WTC11 (cell line): ENCODE measurements around the gene RYR3. TPM values are rescaled to one million over a fixed set of nuclear protein-coding genes. Genes with fewer than 3 reads are reported as not detected.

Experiments
- ATAC-seq: fragments of 200-7000 bp; cut with Tn5 transposase; 2 replicates; pipeline ENCODE4 v1.10.0; 2021; ENCODE audit warnings: mild to moderate bottlenecking, moderate library complexity
- CTCF ChIA-PET: fragments of 300-600 bp; sonication (Branson Sonifier 250); formaldehyde crosslinking; loops from one replicate; lab custom pipeline; 2021; ENCODE audit warnings: antibody characterized with exemption; lab: Charles Lee
- POLR2A ChIA-PET: fragments of 350-600 bp; sonication (Branson Sonifier 250); formaldehyde crosslinking; loops from one replicate; lab custom pipeline; 2021; ENCODE audit warnings: antibody characterized with exemption; lab: Charles Lee
- DNase-seq: peaks from one replicate; pipeline ENCODE4 v3.0.0; 2021; ENCODE audit warnings: low spot score
- H3K27ac Mint-ChIP-seq: 2 replicates; pipeline ENCODE4 v1.8.0; 2021; ENCODE audit warnings: mixed read lengths
- H3K27me3 Mint-ChIP-seq: 2 replicates; pipeline ENCODE4 v1.8.0; 2021; ENCODE audit warnings: low read depth, mild to moderate bottlenecking, moderate library complexity, mixed read lengths
- H3K36me3 Mint-ChIP-seq: 2 replicates; pipeline ENCODE4 v1.8.0; 2021; ENCODE audit warnings: mixed read lengths
- H3K4me1 Mint-ChIP-seq: 2 replicates; pipeline ENCODE4 v1.8.0; 2022; ENCODE audit warnings: mixed read lengths
- H3K4me3 Mint-ChIP-seq: 2 replicates; pipeline ENCODE4 v1.8.0; 2021; ENCODE audit warnings: mild to moderate bottlenecking, moderate library complexity, mixed read lengths
- H3K9me3 Mint-ChIP-seq: 2 replicates; pipeline ENCODE4 v1.8.0; 2021; ENCODE audit warnings: mixed read lengths
- ATF3 ChIP-seq: sonication (generic); formaldehyde crosslinking; conservative IDR thresholded peaks from 2 replicates; pipeline ENCODE4 v1.8.1; 2022; ENCODE audit warnings: mild to moderate bottlenecking, missing genetic modification reagents
- CREB1 ChIP-seq: sonication (generic); formaldehyde crosslinking; IDR thresholded peaks from 2 replicates; pipeline ENCODE4 v1.8.0; 2023; ENCODE audit warnings: mild to moderate bottlenecking, missing genetic modification reagents
- EMX1 ChIP-seq: fragments of 250-450 bp; sonication (Bioruptor Pico); IDR thresholded peaks from 2 replicates; pipeline ENCODE4 v1.8.0; 2021; ENCODE audit warnings: mild to moderate bottlenecking
- FOXJ3 ChIP-seq: sonication (generic); formaldehyde crosslinking; IDR thresholded peaks from 2 replicates; pipeline ENCODE4 v1.9.0; 2021; ENCODE audit warnings: missing genetic modification reagents, mild to moderate bottlenecking, borderline replicate concordance
- FOXP1 ChIP-seq: sonication (generic); formaldehyde crosslinking; IDR thresholded peaks from 2 replicates; pipeline ENCODE4 v1.8.0; 2022; ENCODE audit warnings: missing genetic modification reagents, mild to moderate bottlenecking, moderate library complexity, borderline replicate concordance
- GRHL2 ChIP-seq: fragments of 250-450 bp; sonication (Bioruptor Pico); IDR thresholded peaks from 2 replicates; pipeline ENCODE4 v1.8.0; 2022; ENCODE audit warnings: mild to moderate bottlenecking, moderate library complexity; ENCODE audit not compliant: insufficient replicate concordance, severe bottlenecking
- IRF2 ChIP-seq: sonication (generic); formaldehyde crosslinking; IDR thresholded peaks from 2 replicates; pipeline ENCODE4 v1.8.0; 2022; ENCODE audit warnings: low read depth, missing genetic modification reagents, borderline replicate concordance
- NFE2L1 ChIP-seq: sonication (generic); formaldehyde crosslinking; IDR thresholded peaks from 2 replicates; pipeline ENCODE4 v1.8.1; 2023; ENCODE audit warnings: missing genetic modification reagents
- PREB ChIP-seq: sonication (generic); formaldehyde crosslinking; IDR thresholded peaks from 2 replicates; pipeline ENCODE4 v1.8.1; 2022; ENCODE audit warnings: mild to moderate bottlenecking, missing genetic modification reagents, moderate library complexity, borderline replicate concordance
- SMAD3 ChIP-seq: sonication (generic); formaldehyde crosslinking; IDR thresholded peaks from 2 replicates; pipeline ENCODE4 v1.8.0; 2022; ENCODE audit warnings: missing genetic modification reagents, mild to moderate bottlenecking, borderline replicate concordance
- ZBTB21 ChIP-seq: sonication (generic); formaldehyde crosslinking; IDR thresholded peaks from 2 replicates; pipeline ENCODE4 v1.8.1; 2023; ENCODE audit warnings: mild to moderate bottlenecking, missing genetic modification reagents, borderline replicate concordance
- ZNF219 ChIP-seq: sonication (generic); formaldehyde crosslinking; IDR thresholded peaks from 2 replicates; pipeline ENCODE4 v1.8.0; 2023; ENCODE audit warnings: missing genetic modification reagents, mild to moderate bottlenecking, borderline replicate concordance
- ZNF671 ChIP-seq: fragments of 250-450 bp; sonication (Bioruptor Pico); IDR thresholded peaks from 2 replicates; pipeline ENCODE4 v1.8.0; 2021; ENCODE audit warnings: mild to moderate bottlenecking
- total RNA-seq: library from RNA; stranded (reverse); gene quantifications from 3 replicates; pipeline ENCODE4 v1.2.3, GENCODE V29; 2021
- TF ChIP-seq, protein P1 (sequence below): sonication (generic); formaldehyde crosslinking; IDR thresholded peaks from 2 replicates; pipeline ENCODE4 v1.8.0; 2022; ENCODE audit warnings: mild to moderate bottlenecking, missing genetic modification reagents
- TF ChIP-seq, protein P2 (sequence below): fragments of 200-600 bp; IDR thresholded peaks from 2 replicates; pipeline ENCODE4 v1.8.0; 2022; ENCODE audit warnings: antibody characterized with exemption
- TF ChIP-seq, protein P3 (sequence below): sonication (generic); formaldehyde crosslinking; IDR thresholded peaks from 2 replicates; pipeline ENCODE4 v1.8.1; 2022; ENCODE audit warnings: low read depth, missing genetic modification reagents, borderline replicate concordance
- TF ChIP-seq, protein P4 (sequence below): fragments of 250-450 bp; sonication (Bioruptor Pico); IDR thresholded peaks from 2 replicates; pipeline ENCODE4 v2.1.2; 2022; ENCODE audit warnings: mild to moderate bottlenecking, moderate library complexity
- TF ChIP-seq, protein P5 (sequence below): fragments of 250-450 bp; sonication (Bioruptor Pico); IDR thresholded peaks from 2 replicates; pipeline ENCODE4 v1.9.0; 2021; ENCODE audit warnings: moderate library complexity, mild to moderate bottlenecking, inconsistent platforms, borderline replicate concordance

The RYR3 gene
- total RNA-seq, 1 experiment from 2014 or later: 1.4 TPM

- TF ChIP-seq CREB1 (CRISPR knock-in tag) (no peak), GRHL2 (CRISPR knock-in tag) (no peak), ZNF671 (CRISPR knock-in tag) (no peak), ATF3 (no peak)
- TF ChIP-seq, protein P1, sequence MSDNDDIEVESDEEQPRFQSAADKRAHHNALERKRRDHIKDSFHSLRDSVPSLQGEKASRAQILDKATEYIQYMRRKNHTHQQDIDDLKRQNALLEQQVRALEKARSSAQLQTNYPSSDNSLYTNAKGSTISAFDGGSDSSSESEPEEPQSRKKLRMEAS (CRISPR knock-in tag): no peak
Measured at GRCh38 chr15:33621141-33621540, 310.4 kb downstream of the RYR3 start (continued).

GRCh38 chr15:33623010-33623409, 312.2 kb downstream of the RYR3 start:
- DNase-seq: peak; percentile 39
- Mint-ChIP-seq H3K4me1 (peaks cover 22% of the 10 kb centered on the region), H3K4me3 (no peak overlapping the region), H3K27ac (no peak overlapping the region)
- POLR2A ChIA-PET: no interaction called here
- TF ChIP-seq, protein P2, sequence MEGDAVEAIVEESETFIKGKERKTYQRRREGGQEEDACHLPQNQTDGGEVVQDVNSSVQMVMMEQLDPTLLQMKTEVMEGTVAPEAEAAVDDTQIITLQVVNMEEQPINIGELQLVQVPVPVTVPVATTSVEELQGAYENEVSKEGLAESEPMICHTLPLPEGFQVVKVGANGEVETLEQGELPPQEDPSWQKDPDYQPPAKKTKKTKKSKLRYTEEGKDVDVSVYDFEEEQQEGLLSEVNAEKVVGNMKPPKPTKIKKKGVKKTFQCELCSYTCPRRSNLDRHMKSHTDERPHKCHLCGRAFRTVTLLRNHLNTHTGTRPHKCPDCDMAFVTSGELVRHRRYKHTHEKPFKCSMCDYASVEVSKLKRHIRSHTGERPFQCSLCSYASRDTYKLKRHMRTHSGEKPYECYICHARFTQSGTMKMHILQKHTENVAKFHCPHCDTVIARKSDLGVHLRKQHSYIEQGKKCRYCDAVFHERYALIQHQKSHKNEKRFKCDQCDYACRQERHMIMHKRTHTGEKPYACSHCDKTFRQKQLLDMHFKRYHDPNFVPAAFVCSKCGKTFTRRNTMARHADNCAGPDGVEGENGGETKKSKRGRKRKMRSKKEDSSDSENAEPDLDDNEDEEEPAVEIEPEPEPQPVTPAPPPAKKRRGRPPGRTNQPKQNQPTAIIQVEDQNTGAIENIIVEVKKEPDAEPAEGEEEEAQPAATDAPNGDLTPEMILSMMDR: 0 out of 2 replicates have a peak, but pooled peaks have one; percentile 9
- TF ChIP-seq SMAD3: no peak
- TF ChIP-seq, all 79 proteins: peak for 1
- peaks cover 7% of the 10 kb centered on the region for H3K27me3 Mint-ChIP-seq
- ATAC-seq: peak; percentile 75
- H3K36me3 Mint-ChIP-seq: peaks cover 28% of the 10 kb centered on the region
- CTCF ChIA-PET: interaction anchor here (1.1 kb wide), 1 partner anchor 312 kb away, joined by 3 read pairs; the partner anchor contains the start of gene RYR3
- H3K9me3 Mint-ChIP-seq: peaks cover 28% of the 10 kb centered on the region

GRCh38 chr15:33624439-33624838, 313.7 kb downstream of the RYR3 start:
- peaks cover 22% of the 10 kb centered on the region for H3K4me1 Mint-ChIP-seq
- H3K4me3 Mint-ChIP-seq: no peak overlapping the region
- TF ChIP-seq NFE2L1 (no peak), ZNF219 (CRISPR knock-in tag) (no peak), EMX1 (CRISPR knock-in tag) (no peak), CREB1 (CRISPR knock-in tag) (no peak), FOXP1 (CRISPR knock-in tag) (no peak)
- TF ChIP-seq, protein P3, sequence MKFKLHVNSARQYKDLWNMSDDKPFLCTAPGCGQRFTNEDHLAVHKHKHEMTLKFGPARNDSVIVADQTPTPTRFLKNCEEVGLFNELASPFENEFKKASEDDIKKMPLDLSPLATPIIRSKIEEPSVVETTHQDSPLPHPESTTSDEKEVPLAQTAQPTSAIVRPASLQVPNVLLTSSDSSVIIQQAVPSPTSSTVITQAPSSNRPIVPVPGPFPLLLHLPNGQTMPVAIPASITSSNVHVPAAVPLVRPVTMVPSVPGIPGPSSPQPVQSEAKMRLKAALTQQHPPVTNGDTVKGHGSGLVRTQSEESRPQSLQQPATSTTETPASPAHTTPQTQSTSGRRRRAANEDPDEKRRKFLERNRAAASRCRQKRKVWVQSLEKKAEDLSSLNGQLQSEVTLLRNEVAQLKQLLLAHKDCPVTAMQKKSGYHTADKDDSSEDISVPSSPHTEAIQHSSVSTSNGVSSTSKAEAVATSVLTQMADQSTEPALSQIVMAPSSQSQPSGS (CRISPR knock-in tag): no peak
- TF ChIP-seq, protein P4, sequence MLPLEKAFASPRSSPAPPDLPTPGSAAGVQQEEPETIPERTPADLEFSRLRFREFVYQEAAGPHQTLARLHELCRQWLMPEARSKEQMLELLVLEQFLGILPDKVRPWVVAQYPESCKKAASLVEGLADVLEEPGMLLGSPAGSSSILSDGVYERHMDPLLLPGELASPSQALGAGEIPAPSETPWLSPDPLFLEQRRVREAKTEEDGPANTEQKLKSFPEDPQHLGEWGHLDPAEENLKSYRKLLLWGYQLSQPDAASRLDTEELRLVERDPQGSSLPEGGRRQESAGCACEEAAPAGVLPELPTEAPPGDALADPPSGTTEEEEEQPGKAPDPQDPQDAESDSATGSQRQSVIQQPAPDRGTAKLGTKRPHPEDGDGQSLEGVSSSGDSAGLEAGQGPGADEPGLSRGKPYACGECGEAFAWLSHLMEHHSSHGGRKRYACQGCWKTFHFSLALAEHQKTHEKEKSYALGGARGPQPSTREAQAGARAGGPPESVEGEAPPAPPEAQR (CRISPR knock-in tag): no peak
- TF ChIP-seq, protein P5, sequence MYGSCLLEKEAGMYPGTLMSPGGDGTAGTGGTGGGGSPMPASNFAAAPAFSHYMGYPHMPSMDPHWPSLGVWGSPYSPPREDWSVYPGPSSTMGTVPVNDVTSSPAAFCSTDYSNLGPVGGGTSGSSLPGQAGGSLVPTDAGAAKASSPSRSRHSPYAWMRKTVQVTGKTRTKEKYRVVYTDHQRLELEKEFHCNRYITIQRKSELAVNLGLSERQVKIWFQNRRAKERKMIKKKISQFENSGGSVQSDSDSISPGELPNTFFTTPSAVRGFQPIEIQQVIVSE: no peak
- peak overlapping the region; percentile 16; the same call in 1 of the 2 replicates for H3K27ac Mint-ChIP-seq
- no peak for ATAC-seq
- H3K9me3 Mint-ChIP-seq: peaks cover 28% of the 10 kb centered on the region
- CTCF ChIA-PET: interaction anchor here (2.5 kb wide), 1 partner anchor 77 kb away, joined by 6 read pairs; no protein-coding TSS in a partner anchor
- no peak for DNase-seq
- peaks cover 7% of the 10 kb centered on the region for H3K27me3 Mint-ChIP-seq
- POLR2A ChIA-PET: no interaction called here
- peaks cover 28% of the 10 kb centered on the region for H3K36me3 Mint-ChIP-seq

DNA sequence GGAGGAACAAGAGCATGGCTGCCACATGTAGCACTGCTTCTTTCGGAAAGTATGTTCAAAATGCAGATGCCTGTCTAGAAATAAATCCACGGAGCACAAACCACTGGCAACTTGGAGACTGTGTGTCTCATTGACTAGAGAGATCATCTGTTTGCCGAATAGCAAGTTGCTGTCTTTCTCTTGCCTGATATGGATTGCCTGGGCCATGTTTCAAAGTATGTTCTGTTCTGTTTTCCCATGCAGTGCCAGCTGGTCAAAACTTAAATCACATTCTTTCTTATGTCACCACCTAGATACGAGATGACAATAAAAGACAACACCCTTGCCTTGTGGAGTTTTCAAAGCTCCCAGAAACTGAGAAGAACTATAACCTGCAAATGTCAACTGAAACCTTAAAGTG, 318.9 kb downstream of the RYR3 start:
- ATAC-seq (no peak), DNase-seq (no peak)
- Mint-ChIP-seq H3K27ac (no peak overlapping the region), H3K9me3 (peaks cover 28% of the 10 kb centered on the region), H3K36me3 (peaks cover 28% of the 10 kb centered on the region), H3K4me3 (no peak overlapping the region), H3K4me1 (peaks cover 9% of the 10 kb centered on the region), H3K27me3 (peaks cover 7% of the 10 kb centered on the region)
- ChIA-PET CTCF (interaction anchor here (1.7 kb wide), 1 partner anchor 71 kb away, joined by 5 read pairs; no protein-coding TSS in a partner anchor), POLR2A (no interaction called here)
- TF ChIP-seq FOXJ3 (CRISPR knock-in tag) (no peak), IRF2 (CRISPR knock-in tag) (no peak), ZBTB21 (no peak), PREB (no peak)
- TF ChIP-seq, protein P2: no peak
